GM21717 (cell line): Measurements from ENCODE around the gene NUDT8.
"Not testable (repeated sequence)": the region's sequence is repeated elsewhere in the genome, so short reads cannot be mapped to it uniquely, and the experiment has no call there.

Experiments used
- ATAC-seq: cut with Tn5 transposase; IDR thresholded peaks from one replicate; pipeline ENCODE4 v1.9.1; 2021; ENCODE audit warnings: mild to moderate bottlenecking, moderate library complexity; ENCODE audit not compliant: unreplicated experiment

The NUDT8 gene

DNA sequence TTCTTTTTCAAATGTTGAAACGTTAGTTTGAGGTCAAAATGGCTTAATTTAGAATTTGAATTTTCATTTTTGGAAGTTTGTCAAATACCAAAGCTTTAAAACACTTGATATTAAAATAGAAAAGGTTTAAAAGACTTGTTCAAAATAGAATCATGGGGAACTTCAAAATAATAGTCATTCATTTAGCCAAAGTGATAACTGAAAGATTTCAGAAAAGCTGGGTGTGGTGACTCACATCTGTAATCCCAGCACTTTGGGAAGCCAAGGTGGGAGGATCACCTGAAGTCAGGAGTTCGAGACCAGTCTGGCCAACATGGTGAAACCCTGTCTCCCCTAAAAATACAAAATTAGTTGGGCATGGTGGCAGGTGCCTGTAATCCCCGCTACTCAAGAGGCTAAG lies 35.3 kb downstream of the NUDT8 start:
- no peak for ATAC-seq

DNA sequence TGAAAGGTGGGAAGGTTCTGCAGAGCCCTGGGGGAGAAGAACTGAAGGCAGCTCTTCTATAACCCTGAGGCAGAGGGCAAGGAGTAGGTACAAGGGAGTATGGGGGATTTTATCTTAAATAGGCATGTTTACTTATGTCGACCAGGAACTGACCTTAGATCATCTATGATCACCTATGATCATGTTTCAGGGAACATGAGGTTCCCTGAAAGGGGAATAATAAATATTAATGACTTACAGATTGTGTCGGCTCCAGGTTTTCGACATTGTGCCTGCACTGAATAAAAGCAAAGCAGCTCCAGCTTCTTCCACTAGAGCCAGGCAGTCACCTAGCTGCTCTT lies 36.2 kb downstream of the NUDT8 start:
- no peak for ATAC-seq

DNA sequence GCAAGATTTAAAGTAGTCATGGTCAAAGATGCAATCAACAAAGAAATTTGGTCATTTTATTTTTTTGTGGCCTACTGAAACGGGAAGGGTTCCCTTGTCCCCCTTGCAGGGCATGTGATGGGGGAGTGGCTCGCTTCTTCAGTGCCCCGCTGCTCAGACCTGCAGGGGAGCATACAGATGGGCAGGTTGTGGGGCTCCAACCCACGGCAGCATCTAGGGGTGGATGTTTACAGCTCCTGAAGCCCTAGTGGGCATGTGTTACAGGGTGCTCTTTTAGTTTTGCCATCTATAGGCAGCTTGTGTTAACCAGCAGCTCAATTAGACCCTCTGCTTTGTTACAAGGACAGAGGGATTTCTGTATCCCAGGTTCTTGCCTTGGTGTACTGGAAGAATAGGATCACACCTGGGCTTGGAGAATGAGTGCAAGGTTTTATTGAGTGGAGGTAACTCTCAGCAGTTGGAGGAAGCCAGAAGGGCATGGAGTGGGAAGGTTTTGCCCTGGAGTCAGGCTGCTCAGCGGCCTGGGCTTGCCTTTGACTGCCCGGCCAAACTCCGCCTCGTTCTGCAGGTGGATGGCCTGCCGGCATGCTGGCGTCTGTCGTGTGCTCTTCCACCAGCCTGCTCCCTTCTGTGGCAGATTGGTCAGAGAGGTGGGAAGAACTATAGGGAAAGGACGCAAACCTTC lies 36.7 kb downstream of the NUDT8 start:
- ATAC-seq = no peak

DNA sequence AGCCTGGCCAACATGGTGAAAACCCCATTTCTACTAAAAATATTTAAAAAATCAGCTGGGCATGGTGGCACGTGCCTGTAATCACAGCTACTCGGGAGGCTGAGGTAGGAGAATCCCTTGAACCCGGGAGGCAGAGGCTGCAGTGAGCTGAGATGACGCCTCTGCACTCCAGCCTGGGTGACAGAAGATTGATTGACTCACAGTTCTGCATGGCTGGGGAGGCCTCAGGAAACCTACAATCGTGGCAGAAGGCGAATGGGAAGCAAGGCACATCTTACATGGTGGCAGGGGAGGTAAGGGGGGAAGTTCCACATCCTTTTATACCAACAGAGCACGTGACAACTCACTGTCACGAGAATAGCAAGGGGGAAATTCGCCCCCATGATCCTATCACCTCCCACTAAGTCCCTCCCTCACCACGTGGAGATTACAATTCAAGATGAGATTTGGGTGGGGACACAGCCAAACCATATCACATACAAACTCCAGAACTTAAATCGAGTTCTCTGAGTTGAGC lies 40.8 kb downstream of the NUDT8 start:
- ATAC-seq = not testable (repeated sequence)

DNA sequence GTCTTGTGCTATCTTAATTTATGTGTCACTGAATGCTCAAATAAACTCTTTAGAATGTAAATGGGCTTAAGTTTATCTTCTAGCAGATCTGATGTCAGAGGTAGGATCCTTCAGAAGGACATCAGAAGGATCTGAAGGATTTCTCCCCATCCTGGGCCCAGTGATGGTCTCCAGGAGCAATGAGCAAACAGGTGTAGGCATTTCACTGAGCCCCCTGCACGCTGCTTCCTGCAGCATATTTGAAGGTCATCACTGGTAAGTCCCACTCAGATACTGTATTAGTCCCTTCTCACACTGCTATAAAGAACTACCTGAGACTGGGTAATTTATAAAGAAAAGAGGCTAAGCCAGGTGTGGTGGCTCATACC lies 41.6 kb downstream of the NUDT8 start:
- no peak for ATAC-seq

DNA sequence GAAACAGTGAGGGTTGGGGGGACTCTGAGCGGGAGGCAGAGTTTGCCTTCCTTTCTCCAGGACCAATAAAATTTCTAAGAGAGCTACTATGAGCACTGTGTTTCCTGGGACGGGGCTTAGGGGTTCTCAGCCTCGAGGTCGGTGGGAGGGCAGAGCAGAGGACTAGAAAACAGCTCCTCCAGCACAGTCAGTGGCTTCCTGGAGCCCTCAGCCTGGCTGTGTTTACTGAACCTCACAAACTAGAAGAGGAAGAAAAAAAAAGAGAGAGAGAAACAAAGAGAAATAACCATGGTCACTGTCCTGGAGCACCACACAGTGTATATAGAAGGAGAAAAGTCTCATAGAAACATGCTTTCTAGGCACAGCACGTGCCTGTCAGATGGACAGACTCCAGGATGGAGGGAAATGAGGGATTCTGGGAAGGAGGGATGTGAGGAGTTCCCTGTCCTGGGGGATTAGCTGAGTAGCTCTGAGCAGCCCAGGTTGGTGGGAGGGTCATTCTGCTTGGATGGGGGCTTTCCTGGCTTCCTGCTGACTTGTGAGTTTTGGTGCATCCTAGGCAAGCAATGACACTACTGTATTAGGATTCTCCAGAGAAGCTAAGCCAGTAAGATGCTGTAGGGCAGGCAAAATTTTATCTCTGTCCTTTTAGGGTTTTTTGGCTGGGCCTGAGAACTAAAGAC lies 43.0 kb downstream of the NUDT8 start:
- ATAC-seq = no peak

DNA sequence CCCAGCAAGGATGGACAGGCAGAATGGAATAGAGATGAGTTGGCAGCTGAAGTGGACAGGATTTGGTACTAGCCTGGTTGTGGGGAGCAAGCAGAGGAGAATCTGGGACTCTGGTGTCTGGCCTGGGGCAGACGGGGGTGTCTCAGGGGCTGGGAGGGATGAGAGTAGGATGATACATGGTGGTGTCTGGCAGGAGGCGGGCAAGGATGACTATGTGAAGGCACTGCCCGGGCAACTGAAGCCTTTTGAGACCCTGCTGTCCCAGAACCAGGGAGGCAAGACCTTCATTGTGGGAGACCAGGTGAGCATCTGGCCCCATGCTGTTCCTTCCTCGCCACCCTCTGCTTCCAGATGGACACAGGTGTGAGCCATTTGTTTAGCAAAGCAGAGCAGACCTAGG lies 43.8 kb downstream of the NUDT8 start:
- no peak for ATAC-seq

DNA sequence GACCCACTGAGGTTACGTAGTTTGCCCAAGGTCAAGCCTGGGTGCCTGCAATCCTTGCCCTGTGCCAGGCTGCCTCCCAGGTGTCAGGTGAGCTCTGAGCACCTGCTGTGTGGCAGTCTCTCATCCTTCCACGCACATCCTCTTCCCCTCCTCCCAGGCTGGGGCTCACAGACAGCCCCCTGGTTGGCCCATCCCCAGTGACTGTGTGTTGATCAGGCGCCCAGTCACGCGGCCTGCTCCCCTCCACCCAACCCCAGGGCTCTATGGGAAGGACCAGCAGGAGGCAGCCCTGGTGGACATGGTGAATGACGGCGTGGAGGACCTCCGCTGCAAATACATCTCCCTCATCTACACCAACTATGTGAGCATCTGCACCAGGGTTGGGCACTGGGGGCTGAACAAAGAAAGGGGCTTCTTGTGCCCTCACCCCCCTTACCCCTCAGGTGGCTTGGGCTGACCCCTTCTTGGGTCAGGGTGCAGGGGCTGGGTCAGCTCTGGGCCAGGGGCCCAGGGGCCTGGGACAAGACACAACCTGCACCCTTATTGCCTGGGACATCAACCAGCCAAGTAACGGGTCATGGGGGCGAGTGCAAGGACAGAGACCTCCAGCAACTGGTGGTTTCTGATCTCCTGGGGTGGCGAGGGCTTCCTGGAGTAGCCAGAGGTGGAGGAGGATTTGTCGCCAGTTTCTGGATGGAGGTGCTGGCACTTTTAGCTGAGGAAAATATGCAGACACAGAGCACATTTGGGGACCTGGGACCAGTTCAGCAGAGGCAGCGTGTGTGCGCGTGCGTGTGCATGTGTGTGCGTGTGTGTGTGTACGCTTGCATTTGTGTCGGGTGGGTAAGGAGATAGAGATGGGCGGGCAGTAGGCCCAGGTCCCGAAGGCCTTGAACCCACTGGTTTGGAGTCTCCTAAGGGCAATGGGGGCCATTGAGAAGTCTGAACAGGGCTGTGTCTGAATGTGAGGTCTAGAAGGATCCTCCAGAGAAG lies 44.6 kb downstream of the NUDT8 start:
- ATAC-seq = no peak

DNA sequence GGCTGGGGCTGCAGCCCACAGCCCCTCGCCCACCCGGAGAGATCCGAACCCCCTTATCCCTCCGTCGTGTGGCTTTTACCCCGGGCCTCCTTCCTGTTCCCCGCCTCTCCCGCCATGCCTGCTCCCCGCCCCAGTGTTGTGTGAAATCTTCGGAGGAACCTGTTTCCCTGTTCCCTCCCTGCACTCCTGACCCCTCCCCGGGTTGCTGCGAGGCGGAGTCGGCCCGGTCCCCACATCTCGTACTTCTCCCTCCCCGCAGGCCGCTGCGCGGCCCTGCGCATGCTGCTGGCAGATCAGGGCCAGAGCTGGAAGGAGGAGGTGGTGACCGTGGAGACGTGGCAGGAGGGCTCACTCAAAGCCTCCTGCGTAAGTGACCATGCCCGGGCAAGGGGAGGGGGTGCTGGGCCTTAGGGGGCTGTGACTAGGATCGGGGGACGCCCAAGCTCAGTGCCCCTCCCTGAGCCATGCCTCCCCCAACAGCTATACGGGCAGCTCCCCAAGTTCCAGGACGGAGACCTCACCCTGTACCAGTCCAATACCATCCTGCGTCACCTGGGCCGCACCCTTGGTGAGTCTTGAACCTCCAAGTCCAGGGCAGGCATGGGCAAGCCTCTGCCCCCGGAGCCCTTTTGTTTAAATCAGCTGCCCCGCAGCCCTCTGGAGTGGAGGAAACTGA lies 45.4 kb downstream of the NUDT8 start:
- peak; percentile 15 for ATAC-seq

DNA sequence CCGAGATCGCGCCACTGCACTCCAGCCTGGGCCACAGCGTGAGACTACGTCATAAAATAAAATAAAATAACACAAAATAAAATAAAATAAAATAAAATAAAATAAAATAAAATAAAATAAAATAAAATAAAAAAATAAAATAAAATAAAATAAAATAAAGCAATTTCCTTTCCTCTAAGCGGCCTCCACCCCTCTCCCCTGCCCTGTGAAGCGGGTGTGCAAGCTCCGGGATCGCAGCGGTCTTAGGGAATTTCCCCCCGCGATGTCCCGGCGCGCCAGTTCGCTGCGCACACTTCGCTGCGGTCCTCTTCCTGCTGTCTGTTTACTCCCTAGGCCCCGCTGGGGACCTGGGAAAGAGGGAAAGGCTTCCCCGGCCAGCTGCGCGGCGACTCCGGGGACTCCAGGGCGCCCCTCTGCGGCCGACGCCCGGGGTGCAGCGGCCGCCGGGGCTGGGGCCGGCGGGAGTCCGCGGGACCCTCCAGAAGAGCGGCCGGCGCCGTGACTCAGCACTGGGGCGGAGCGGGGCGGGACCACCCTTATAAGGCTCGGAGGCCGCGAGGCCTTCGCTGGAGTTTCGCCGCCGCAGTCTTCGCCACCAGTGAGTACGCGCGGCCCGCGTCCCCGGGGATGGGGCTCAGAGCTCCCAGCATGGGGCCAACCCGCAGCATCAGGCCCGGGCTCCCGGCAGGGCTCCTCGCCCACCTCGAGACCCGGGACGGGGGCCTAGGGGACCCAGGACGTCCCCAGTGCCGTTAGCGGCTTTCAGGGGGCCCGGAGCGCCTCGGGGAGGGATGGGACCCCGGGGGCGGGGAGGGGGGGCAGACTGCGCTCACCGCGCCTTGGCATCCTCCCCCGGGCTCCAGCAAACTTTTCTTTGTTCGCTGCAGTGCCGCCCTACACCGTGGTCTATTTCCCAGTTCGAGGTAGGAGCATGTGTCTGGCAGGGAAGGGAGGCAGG lies 46.2 kb downstream of the NUDT8 start, which contains the start of gene GSTP1:
GSTP1 (plus strand) TSS at position 566 of the 958 bp plus-strand sequence; CDS start at position 598, 32 bp downstream.
- peak; percentile 55 for ATAC-seq

DNA sequence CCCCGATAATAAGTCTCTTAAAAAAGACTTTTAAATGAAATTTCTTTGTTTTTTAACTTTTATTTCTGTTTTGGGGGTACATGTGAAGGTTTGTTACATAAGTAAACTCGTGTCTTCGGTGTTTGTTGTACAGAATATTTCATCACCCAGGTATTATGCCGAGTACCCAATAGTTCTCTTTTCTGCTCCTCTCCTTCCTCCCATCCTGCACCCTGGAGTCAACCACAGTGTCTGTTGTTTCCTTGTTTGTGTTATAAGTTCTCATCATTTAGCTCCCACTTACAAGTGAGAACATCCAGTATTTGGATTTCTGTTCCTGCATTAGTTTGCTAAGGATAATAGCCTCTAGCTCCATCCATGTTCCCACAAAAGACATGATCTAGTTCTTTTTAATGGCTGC lies 47.7 kb downstream of the NUDT8 start:
- no peak for ATAC-seq

DNA sequence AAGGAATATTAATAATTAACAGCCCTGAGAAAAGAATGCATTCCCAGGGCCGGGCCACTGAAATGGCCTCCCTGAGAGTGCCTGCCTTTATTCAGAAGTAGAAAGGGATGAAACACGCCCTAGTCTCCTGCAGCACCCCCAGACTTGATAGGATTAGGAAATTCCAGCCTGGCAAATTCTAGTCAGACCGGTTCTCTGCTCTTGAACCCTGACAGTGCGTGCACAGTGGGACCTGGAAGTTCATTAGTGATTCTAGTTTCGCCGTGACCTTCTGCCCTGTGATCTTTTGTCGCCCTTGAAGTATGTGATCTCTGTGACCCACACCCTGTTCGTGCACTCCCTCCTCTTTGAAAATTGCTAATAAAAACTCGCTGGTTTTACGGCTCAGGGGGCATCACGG lies 48.3 kb downstream of the NUDT8 start:
- no peak for ATAC-seq

DNA sequence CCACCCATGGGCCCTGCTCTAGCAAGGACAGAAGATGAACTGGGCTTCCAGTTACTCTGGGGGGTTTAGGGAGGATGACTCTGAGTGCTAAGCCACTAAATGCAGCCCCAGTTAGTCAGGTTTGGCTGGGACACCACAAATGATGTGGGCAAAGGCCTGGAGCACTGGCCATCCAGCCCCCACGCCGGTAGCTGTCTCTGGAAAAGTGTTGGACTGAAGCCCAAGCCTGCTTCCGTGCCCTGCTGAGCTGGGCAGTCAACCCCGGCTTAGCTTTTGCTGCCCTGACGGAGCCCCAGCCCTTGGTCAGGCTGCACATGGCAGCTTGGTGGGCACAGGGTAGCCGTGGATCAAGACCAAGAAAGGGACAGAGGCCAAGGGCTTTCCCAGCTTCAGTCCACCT lies 51.8 kb downstream of the NUDT8 start:
- ATAC-seq = no peak
